Mesothelial cell of epicardium (in vitro differentiated cells): ENCODE measurements around the gene ADGRF3. TPM values are rescaled to one million over a fixed set of nuclear protein-coding genes. Genes with fewer than 3 reads are reported as not detected.
"Not testable (repeated sequence)": the region's sequence is repeated elsewhere in the genome, so short reads cannot be mapped to it uniquely, and the experiment has no call there.

Source experiments
- DNase-seq, 2 experiments: peaks; one replicate each; pipeline ENCODE4 v3.0.0; 2021; ENCODE audit warnings: low spot score in 2 of 2; ENCODE audit not compliant: unreplicated experiment in 2 of 2
- H3K27ac Mint-ChIP-seq: 2 replicates; pipeline ENCODE4 v1.8.0; 2021; ENCODE audit warnings: mixed read lengths
- H3K27me3 Mint-ChIP-seq: 2 replicates; pipeline ENCODE4 v1.8.0; 2021; ENCODE audit warnings: low read depth, mixed read lengths
- H3K36me3 Mint-ChIP-seq: 2 replicates; pipeline ENCODE4 v1.8.0; 2021; ENCODE audit warnings: mixed read lengths
- H3K4me1 Mint-ChIP-seq: 2 replicates; pipeline ENCODE4 v1.8.0; 2021; ENCODE audit warnings: mixed read lengths
- H3K4me3 Mint-ChIP-seq: 2 replicates; pipeline ENCODE4 v1.8.0; 2021; ENCODE audit warnings: mild to moderate bottlenecking, moderate library complexity, mixed read lengths
- H3K9me3 Mint-ChIP-seq: 2 replicates; pipeline ENCODE4 v1.8.0; 2021; ENCODE audit warnings: mixed read lengths
- CTCF ChIP-seq: fragments of 200-600 bp; sonication (generic); IDR thresholded peaks from one replicate; pipeline ENCODE4 v1.5.0; 2021; ENCODE audit warnings: antibody characterized with exemption; ENCODE audit not compliant: unreplicated experiment
- total RNA-seq: library from RNA; stranded (reverse); gene quantifications from 3 replicates; pipeline ENCODE4 v1.2.1, GENCODE V29; 2021

ADGRF3 gene
- total RNA-seq, 1 donor from 2014 or later: 0.83 TPM

- no peak for DNase-seq
- Mint-ChIP-seq H3K27ac (no peak overlapping the region), H3K27me3 (no peaks in the 10 kb centered on the region), H3K4me1 (peaks cover 2% of the 10 kb centered on the region), H3K36me3 (peaks cover 36% of the 10 kb centered on the region), H3K9me3 (no peaks in the 10 kb centered on the region), H3K4me3 (no peak overlapping the region)
- TF ChIP-seq CTCF: no peak
Measured at GRCh38 chr2:26276484-26277227, 69.9 kb downstream of the ADGRF3 start.

- no peak overlapping the region for H3K27ac Mint-ChIP-seq
- H3K9me3 Mint-ChIP-seq: no peaks in the 10 kb centered on the region
- peaks cover 20% of the 10 kb centered on the region for H3K36me3 Mint-ChIP-seq
- H3K27me3 Mint-ChIP-seq: no peaks in the 10 kb centered on the region
- no peak for TF ChIP-seq CTCF
- DNase-seq: no peak
- H3K4me3 Mint-ChIP-seq: no peak overlapping the region
- H3K4me1 Mint-ChIP-seq: peaks cover 2% of the 10 kb centered on the region
Measured at GRCh38 chr2:26274058-26274613, 72.5 kb downstream of the ADGRF3 start.

- H3K27ac Mint-ChIP-seq: no peak overlapping the region
- DNase-seq: no peak
- no peak overlapping the region for H3K4me3 Mint-ChIP-seq
- no peak for TF ChIP-seq CTCF
- peaks cover 2% of the 10 kb centered on the region for H3K4me1 Mint-ChIP-seq
- H3K36me3 Mint-ChIP-seq: peaks cover 15% of the 10 kb centered on the region
- H3K9me3 Mint-ChIP-seq: no peaks in the 10 kb centered on the region
- no peaks in the 10 kb centered on the region for H3K27me3 Mint-ChIP-seq
Measured at GRCh38 chr2:26273501-26273900, 73.1 kb downstream of the ADGRF3 start.

GRCh38 chr2:26270373-26270772 is 76.2 kb downstream of the ADGRF3 start:
- Mint-ChIP-seq H3K36me3 (peaks cover 16% of the 10 kb centered on the region), H3K4me1 (peaks cover 2% of the 10 kb centered on the region), H3K27ac (no peak overlapping the region), H3K4me3 (no peak overlapping the region), H3K27me3 (no peaks in the 10 kb centered on the region), H3K9me3 (no peaks in the 10 kb centered on the region)
- TF ChIP-seq CTCF: no peak
- no peak for DNase-seq

GRCh38 chr2:26269571-26270158 is 76.9 kb downstream of the ADGRF3 start:
- Mint-ChIP-seq H3K4me1 (peaks cover 2% of the 10 kb centered on the region), H3K27ac (no peak overlapping the region), H3K27me3 (no peaks in the 10 kb centered on the region), H3K36me3 (peaks cover 19% of the 10 kb centered on the region), H3K4me3 (no peak overlapping the region), H3K9me3 (no peaks in the 10 kb centered on the region)
- no peak for TF ChIP-seq CTCF
- DNase-seq: no peak

- not testable (repeated sequence) for DNase-seq, H3K27ac Mint-ChIP-seq, H3K4me1 Mint-ChIP-seq, H3K27me3 Mint-ChIP-seq, H3K4me3 Mint-ChIP-seq, H3K9me3 Mint-ChIP-seq
- peaks cover 21% of the 10 kb centered on the region for H3K36me3 Mint-ChIP-seq
Measured at GRCh38 chr2:26268670-26269385, 77.8 kb downstream of the ADGRF3 start.
